Stimulated activated naive CD8-positive, alpha-beta T cell treated with anti-CD3 and anti-CD28 coated beads, Interleukin-15, Interleukin-2, amounts not matched to agents 100 U/mL and 50 U/mL, for 24 hours (primary cell): Measurements from ENCODE around the gene CHD9NB.
"Not testable (repeated sequence)": the region's sequence is repeated elsewhere in the genome, so short reads cannot be mapped to it uniquely, and the experiment has no call there.

Source experiments
- ATAC-seq: fragments of 150-1000 bp; cut with Tn5 transposase; one replicate; pipeline ENCODE4 v1.10.0; 2021
- DNase-seq: peaks from one replicate; pipeline ENCODE4 v3.0.0; 2021

Gene CHD9NB

DNA sequence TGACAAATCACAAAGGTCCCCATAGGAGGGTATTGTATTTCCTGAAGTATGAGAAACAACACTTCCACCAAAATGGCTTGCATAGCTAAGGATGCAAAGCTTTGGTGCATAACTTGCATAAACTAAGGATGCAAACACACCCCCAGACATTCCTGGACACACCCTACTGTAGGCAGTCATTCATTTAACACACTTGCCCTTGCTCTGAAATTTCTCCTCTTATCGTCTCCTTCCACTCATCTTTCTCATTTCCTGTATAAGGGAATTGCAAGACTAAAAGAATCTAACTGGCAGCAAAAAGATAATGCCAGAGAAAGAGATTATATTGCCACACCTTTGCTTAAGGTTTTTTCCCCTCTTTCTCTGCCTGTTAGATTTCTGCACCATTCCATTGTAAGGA, 30.4 kb upstream of the CHD9NB start:
- ATAC-seq (no peak), DNase-seq (no peak)

DNA sequence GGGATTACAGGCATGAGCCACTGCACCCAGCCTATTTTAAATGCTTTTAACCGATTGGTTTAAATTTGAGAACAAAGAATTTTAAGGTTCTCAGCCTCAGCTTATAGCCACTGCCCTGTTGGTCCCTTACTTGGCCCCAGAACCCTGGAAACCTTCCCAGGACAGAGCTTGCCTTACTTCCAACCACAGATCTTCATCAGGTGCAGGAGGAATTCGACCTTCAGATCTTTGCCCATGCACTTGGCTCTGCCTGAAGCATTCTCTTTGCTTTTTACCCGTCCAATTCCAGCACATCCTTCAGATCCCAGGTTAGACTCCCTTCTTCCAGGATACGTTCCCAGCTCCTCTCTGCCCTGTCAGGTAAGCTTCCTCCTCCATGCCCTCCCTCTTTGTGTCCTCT, 29.8 kb upstream of the CHD9NB start:
- ATAC-seq: no peak
- DNase-seq: no peak

DNA sequence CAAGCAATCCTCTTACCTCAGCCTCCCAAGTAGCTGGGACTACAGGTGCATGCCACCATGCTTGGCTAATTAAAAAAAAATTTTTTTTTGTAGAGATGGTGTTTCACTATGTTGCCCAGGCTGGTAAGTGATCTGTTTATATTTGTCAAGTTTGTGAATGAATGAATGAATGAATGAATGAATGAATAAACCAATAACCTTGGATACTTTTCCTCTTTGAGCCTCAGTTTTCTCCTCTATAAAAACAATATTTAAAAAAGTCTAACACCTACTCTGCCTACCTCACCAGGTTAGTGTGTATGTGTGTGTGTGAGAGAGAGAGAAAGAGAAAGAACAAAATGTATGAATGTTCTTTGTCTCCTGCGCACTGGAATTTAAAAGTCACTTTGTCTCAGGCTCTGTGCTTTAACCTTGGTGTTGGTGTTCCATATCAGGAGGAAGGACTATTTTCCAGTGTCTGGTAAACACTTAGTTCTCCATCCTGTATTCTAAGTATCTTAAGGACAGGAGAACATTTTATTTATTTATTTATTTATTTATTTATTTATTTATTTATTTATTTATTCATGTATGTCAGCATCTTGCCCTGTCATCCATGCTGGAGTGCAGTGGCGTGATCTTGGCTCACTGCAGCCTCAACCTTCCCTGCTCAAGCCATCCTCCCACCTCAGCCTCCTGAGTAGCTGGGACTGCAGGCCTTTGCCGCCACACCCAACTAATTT, 29.1 kb upstream of the CHD9NB start:
- ATAC-seq (no peak), DNase-seq (no peak)

DNA sequence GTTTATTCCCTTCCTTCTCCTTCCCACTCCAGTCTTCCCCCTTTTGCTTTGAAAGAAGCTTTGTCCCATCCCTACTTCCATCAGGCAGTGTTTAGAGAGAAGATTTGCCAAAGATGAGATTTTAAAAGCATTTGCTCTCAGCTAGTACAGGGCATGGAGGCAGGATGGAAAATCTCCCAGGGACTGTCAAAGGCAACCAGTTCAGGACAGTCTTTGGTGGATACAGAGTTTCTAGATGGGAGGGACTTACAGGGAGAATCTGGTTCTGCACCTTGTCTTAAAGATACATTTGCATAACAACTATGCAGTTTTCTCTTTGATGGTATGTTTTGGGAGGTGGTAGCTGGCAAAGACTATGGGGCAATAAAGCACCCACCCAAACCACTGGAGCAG, 28.3 kb upstream of the CHD9NB start:
- DNase-seq (no peak), ATAC-seq (no peak)

DNA sequence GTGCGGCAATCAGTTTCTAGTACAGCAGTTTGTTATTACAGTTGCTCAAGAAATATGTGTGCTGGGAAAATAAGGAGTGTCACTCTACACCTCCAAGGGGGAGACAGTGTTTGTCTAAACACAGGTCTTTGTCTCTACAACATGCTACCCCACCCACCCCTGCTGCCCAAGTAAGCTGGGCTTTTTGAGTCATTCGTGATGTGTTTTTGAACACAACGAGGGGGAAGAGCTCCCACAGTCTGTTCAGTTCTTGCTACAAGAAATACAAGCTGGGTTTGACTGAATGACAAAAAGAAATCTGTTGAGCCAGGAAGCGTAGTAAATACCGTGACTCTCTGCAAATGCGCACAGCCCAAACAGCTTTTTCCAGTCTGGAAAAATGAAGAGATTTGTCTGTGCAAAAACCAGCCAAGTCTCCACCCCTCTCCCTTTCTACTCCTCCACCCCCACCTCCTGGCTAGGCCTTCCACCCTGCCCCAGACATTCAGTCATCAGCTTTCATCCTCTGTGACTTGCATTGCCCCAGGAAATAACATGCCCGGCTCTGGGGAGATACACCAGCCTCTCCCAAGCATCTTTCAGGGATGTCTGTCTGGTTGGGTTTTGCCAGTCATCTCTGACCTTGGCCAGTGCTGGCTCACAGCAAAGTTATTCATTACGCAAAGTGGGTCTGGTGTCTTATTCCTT, 27.8 kb upstream of the CHD9NB start:
- DNase-seq (no peak), ATAC-seq (no peak)

DNA sequence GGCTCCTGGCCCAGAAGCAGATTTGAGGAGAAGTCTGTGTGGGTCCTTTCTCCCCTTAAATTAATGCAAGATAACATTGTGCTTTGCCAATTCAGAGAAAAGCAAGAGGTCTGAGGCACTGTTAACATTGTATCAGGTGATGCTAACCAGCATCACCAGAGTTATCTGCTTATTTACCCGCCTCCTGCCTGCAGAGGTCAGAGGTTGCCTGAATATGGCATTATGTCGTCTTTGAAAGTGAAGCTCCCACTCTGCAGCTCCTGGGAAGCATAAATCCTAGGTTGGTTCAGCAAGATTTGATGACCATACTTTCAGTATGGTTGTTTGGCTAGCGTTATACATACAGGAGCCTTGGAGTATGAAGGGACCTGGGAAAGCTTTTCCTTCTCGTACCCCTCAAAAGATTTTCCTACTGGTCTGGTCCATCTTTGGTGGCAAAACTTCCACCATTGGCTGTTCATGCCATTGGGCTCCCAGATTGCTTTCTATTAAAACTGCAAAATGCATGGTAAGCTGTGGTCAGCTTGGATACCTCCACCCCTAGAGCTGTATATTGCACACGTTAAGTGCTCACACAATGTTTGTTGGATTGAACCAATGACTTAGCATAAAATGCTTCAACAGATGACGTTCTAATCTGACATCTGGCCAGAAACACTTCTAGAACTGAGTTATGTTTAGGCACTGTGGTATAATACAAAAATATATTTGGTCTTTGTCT, 26.2 kb upstream of the CHD9NB start:
- DNase-seq (no peak), ATAC-seq (no peak)

DNA sequence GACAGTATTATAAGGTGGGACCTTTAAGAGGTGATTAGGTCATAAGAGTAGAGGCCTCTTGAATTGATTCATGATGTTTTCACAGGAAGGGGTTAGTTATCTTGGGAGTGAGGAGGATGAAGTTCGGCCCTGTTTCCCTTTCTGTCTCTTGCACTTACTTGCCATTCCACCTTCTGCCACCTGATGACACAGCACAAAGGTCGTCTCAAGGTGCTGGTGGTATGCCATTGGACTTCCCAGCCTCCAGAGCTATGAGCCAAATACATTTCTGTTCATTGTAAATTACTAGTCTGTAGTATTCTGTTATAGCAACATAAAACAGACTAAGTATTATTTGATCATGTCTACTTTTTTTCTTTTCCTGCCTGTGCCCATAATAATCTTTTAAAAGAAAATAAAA, 25.6 kb upstream of the CHD9NB start:
- DNase-seq: no peak
- ATAC-seq: no peak

DNA sequence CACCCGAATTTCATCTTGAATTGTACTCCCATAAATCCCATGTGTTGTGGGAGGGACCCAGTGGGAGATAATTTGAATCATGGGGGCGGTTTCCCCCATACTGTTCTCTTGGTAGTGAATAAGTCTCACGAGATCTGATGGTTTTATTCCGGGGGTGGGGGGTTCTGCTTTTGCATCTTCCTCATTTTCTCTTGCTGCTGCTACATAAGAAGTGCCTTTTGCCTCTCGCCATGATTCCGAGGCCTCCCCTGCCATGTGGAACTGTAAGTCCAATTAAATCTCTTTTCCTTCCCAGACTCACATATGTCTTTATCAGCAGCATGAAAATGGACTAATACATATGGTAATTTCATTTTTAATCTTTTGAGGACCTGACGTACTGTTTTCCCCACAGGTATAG, 22.8 kb upstream of the CHD9NB start:
- not testable (repeated sequence) for DNase-seq, ATAC-seq

DNA sequence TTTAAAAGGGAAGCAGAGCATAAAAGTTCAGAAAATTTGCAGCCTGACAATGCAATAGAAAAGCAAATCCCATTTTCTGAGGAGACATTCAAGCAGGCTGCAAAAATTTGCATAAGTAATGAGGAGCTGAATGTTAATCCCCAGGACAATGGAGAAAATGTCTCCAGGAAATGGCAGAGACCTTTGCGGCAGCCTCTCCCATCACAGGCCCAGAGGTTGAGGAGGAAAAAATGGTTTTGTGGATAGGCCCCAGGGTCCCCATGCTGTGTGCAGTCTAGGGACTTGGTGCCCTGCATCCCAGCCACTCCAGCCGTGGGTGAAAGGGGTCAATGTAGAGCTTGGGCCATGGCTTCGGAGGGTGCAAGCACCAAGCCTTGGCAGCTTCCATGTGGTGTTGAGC, 21.6 kb upstream of the CHD9NB start:
- not testable (repeated sequence) for DNase-seq, ATAC-seq

DNA sequence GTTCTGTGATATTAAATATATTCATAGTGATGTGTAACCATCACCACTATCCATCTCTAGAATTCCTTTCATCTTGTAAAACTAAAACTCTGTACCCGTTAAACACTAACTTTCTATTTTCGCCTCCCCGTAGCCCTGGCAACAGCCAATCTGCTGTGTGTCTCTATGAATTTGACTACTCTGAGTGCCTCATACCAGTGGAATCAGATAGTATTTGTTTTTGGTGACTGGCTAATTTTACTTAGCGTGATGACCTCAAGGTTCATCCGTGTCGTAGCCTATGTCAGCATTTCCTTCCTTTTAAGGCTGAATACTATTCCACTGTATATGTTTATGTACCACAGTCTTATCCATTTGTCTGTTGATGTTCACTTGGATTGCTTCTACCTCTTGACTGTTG, 20.3 kb upstream of the CHD9NB start:
- ATAC-seq (no peak), DNase-seq (no peak)

DNA sequence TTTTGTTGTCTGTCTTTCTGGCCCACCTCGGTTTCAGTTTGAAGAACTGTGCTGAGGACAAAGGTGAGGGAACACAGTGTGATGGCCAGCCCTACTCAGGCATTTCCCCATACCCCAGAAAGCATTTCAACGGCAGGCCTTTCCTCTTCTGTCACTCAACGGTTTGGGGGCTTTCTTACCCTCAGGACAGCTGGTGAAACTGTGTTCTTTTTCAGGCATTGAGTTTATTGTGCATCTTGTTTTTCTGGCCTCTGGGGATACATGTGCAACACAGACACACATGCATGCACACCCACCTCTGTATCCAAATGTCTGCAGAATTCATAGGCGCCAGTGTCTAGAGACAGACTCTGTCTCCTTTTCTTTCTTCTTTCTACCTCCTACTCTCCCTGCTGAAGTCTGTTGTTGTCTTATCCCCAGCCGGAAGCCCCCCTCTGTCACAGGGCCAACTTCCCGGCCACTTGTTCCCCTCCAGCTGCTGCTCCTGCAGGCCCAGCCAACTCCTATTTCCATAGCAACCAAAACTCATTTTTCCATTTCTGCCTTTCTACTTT, 19.1 kb upstream of the CHD9NB start:
- ATAC-seq (peak; percentile 14), DNase-seq (no peak)

DNA sequence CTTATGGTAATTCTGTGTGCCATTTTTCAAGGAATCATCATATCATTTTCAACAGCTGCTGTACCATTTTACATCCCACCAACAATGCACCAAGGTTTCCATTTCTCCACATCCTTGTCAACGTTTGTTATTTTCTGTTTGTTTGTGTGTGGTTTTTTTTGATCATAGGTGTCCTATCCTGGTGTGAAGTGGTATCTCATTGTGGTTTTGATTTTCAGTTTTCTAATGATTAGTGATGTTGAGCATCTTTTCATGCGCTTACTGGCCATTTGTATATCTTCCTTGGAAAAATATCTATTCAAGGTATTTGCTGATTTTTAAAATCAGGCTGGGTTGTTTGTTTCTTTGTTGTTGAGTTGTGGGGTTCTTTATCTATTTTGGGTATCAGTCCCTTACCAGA, 17.1 kb upstream of the CHD9NB start:
- ATAC-seq (no peak), DNase-seq (no peak)

DNA sequence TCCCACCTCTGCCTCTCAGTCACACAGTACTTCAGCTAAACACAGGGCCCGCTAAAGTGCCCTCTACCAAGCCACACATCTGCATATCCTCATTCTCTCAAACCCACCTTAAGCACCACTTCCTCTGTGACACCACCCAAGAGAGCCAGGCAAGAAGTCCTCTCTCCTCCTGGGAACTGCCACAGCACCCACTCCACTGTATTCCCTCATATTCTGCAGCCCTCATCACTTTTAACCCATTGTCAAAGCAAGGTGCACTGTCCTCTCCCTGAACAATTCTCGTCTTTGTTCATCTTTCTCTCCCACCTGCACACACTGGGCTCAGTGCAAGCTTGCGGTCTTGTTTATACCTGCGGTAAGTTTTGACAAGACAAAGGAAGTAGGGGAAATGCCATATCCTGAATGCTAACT, 15.7 kb upstream of the CHD9NB start:
- DNase-seq: peak; percentile 26

DNA sequence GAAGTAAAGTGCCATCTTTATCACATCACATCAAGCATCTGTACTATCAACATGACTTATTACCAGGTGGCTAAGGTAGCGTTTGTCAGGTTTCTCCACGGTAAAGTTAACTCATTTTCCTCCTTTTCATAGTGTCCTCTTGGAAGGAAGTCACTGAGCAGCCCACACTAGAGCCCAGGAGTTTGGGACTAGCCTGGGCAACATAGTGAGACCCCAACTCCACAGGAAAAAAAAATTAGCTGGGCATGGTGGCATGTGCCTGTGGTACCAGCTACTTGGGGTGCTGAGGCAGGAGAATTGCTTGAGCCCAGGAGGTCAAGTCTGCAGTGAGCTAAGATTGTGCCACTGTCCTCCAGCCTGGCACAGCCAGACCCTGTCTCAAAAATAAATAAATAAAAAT, 15.0 kb upstream of the CHD9NB start:
- ATAC-seq (no peak), DNase-seq (no peak)

More for the DNA sequence above, 15.7 kb upstream of the CHD9NB start:
- ATAC-seq: peak; percentile 81

DNA sequence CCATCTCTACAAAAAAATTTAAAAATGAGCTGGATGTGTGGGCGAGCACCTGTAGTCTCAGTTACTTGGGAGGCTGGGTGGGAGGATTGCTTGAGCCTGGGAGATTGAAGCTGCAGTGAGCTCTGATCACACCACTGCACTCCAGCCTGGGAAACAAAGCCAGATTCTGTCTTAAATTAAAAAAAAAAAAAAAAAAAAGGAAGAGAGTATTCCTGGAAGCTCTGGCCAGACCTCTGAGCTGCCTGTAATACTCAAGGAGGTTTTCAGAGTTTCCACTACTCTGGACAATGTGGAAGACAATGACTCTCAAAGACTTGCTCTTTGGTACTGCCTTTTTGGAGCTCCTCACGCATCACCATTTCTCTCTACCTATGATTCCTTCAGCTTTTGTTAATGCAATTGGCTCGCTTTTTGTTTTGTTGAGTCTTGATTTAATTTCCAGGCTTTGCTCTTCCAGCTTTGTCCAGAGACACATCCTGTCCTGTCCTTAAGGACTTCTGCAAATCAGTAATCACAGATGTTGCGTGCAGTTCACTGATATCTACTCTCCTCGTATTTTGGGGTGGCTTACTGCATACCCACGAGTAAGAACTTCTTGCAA, 12.9 kb upstream of the CHD9NB start:
- DNase-seq: no peak

DNA sequence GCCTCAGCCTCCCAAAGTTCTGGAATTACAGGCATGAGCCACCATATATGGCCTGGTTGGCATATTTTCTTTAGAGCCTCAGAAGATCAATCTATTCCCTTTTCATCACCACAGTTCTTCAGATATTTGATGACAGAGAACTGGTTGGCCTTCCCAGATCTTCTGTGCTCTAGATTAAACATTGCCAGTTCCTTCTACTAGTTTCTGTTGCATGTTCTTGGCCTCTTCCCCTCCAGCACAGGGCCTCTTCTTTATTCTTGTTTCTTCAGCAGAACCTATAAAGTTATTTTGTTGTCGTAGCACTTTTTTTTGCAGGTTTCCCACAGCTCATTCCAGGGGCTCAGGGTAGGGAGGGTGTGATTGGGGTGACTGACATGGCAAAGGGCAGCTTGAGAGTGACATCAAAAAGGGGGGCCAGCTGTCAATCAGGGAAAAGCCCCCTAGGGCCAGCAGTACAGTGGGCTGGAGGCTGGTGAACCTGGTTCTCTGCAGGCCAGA, 11.4 kb upstream of the CHD9NB start:
- ATAC-seq (no peak), DNase-seq (no peak)

More for the DNA sequence above, 12.9 kb upstream of the CHD9NB start:
- ATAC-seq: no peak

DNA sequence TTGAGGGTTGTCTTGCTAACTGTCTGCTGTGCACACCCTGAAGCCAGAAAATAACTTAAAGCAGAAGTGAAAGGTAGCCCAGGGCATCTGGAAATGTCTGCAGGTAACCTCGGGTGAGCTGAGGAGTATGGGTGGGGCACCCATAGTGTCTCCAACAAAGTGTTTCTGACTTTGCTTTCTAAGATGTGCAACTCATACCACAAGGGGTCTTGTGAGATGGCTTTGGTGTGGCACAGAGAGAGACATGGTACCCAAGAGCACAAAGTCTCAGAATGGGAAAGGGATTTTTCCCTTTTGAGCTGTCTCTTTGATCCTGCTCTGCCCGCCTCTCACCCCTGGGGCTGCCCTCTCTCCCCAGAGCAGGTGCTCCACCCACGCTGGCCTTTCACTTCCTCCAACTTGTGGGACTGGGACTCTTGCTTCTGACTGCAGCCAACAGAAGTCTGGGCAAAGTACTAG, 9.0 kb upstream of the CHD9NB start:
- ATAC-seq (peak; percentile 86), DNase-seq (peak; percentile 69)

DNA sequence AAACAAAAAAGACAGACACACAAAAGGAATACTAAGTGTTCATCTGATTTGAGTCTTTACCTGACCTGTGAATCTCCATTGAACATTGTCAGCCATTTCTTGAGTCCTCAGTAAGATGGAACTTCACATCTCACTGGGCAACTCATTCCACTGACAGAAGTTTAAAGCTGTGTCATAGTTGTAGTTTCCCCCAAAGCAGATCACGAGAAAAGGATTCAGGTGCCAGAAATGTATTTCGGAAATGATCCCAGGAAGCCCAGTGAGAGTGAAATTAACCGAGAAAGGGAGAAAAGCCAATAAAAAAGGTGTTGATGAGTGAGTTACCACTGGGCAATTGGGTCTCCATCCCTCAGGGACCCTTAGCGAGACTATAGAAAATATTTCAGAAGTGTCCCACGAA, 8.6 kb upstream of the CHD9NB start:
- ATAC-seq (no peak), DNase-seq (no peak)

DNA sequence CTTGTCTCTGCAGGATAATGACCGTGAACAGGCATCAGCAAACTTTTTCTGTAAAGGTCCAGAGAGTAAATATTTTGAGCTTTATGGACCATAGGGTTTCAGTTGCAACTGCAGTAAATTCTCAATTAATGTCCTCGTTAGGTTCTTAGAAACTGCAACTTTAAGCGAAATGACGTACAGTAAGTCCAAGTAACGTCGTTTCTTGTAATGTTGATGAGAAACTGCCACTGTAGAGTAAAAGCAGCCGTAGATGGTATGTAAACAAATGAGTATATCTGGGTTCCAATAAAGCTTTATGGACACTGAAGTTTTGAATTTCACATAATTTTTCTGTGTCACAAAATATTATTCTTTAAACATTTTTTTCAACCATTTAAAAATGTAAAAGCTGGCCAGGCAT, 7.0 kb upstream of the CHD9NB start:
- DNase-seq (no peak), ATAC-seq (no peak)

DNA sequence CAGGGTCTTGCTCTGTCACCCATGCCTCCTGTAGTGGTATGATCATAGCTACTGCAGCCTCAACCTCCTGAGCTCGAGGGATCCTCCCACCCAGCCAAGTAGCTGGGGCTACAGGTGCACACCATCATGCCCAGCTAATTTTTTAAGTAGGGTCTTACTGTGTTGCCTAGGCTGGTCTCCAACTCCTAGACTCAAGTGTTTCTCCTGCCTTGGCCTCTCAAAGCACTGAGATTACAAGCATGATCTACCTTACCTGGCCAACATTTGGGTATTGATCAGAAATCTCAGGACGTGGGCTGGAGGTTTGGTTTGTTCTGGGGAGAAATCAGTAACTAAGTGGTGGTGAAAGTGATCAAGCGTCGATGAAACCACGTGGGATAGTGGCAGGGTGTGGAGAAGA, 6.2 kb upstream of the CHD9NB start:
- no peak for DNase-seq
- no peak for ATAC-seq

DNA sequence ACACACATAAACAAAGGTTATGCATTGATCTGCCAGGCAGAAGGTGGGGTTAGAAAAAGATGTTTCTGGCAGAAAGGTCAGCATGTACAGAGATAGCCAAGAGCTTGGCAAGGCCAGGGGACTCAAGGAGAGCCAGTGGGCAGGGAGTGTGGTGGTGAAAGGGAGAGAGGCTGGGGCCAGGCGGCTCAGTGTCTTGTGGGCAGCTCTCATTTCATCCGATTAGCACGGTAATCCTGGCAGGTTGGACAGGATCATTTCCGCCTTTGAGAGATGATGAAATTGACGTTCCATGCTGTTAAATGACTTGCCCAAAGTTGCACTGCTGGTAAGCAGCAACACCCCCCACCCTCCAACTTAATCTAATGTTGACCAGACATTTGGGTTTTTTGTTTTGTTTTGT, 5.7 kb upstream of the CHD9NB start:
- DNase-seq (no peak), ATAC-seq (no peak)

DNA sequence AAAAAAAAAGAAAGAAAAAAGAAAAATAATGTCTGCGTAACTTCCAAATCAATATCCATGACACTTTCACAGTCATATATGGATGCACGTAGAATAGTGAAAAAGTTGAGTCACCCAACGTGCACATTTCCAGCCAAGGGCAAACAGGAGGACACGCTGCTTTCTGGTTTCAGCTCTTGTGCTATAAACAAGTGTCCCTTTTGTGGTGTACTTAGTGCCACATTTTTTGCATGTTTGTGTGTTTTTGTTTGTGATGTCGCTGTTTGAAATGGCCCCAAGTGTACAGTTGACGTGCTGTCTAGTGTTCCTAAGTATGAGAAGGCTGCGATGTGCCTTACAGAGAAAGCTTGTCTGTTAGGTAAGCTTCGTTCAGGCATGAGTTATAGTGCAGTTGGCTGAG, 5.0 kb upstream of the CHD9NB start:
- ATAC-seq (no peak), DNase-seq (no peak)
